Measurements from ENCODE around the gene PRKG2. TPM values are rescaled to one million over a fixed set of nuclear protein-coding genes. Genes with fewer than 3 reads are reported as not detected.

Gene PRKG2
- polyA plus RNA-seq, 1 donor from 2014 or later: 0.16 TPM

DNA sequence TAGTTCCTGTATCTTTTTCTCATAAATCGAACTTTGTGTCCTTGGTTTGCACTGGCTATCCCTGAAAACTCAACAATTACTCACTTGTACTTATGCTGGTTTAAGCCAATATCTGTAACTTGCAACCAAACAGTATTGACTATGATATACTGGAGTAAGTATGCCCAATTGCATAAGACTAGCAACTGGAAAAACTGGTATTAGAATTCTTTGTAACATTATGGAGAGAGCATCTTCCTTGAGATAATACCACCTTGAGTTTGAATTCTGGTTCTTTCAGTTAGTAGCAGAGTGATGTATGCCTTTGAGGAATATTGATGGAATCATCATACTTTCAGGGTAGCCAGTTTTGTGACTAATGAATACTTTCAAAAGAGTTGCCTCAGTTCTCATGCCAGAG, 156.4 kb downstream of the PRKG2 start:
- Histone ChIP-seq H3K79me2 (replicated peaks; ENCODE audit: insufficient read depth, low read length) (no peaks in the 10 kb centered on the region), H3K27me3 (ENCODE audit: insufficient read depth, low read depth, low read length) (no peaks in the 10 kb centered on the region), H3K4me3 (ENCODE audit: low read length) (no peak overlapping the region)

DNA sequence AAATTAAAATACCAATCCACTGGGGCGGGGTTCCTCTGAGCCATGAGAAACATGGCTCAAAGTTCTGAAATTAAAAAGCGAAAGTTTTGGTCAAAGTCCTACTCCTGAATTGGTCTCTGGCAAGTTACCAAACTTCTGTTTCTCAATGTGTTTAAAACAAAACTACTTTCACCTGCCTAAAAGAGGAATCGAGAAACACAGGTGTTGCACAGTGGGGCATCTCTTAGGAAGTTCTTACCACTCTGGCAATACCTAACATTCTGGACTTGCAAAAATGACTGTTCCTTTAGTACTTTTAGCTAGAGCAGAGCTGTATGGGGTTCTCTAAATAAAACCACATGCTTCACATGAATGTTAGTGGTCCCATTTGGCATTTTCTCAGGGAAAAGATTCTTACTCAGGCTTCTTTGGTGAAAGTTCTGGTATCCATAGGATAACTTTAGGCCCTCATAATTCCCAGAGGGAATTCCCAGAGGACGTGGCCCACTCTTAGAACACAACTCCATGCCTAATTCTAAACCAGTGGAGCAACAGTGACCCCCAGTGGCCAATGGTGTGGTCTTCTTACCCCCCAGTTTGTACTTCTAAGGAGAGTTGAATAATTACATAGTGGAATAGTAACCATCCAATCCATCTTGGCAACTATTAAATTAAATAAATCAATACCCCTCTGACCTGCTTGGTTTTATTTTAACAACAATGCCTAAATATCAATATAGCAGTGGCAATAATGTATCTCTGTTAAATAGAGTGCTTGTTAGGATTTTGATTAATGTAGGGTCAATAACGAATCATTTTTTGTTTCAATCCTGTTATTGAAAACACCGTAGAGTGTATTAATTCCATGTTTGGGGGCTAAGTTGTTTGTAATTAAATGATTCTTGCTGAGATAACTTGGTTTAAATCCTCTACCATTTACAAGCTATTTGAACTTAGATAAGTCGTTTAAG, 162.6 kb downstream of the PRKG2 start:
- no peak overlapping the region for H3K27ac ChIP-seq (ENCODE audit: low read length)
- no peak overlapping the region for H3K4me3 ChIP-seq (ENCODE audit: low read length)
- no peak overlapping the region for H3K9ac ChIP-seq (ENCODE audit: low read length)
- no peaks in the 10 kb centered on the region for H3K9me3 ChIP-seq (ENCODE audit: low read length)
- no peaks in the 10 kb centered on the region for H3F3A ChIP-seq (ENCODE audit: insufficient read depth, low read length, poor library complexity, severe bottlenecking)
- no peaks in the 10 kb centered on the region for H4K20me1 ChIP-seq (ENCODE audit: insufficient read depth)
- H3K79me2 ChIP-seq (replicated peaks; ENCODE audit: insufficient read depth, low read length): no peaks in the 10 kb centered on the region
- H2AFZ ChIP-seq (ENCODE audit: low read depth, low read length): no peak overlapping the region
- no peaks in the 10 kb centered on the region for H3K9me2 ChIP-seq (ENCODE audit: insufficient read depth, low read length)
- TF ChIP-seq EZH2 (IDR thresholded peaks at IDR 0.05; ENCODE audit: borderline replicate concordance, insufficient read depth, low read length, poor library complexity, severe bottlenecking): no peak
- no peak for TF ChIP-seq POLR2AphosphoS5 (IDR thresholded peaks at IDR 0.05)
- TF ChIP-seq SMC3 (conservative IDR thresholded peaks at IDR 0.05; ENCODE audit: poor library complexity): peak; percentile 76
- TF ChIP-seq RAD21 (conservative IDR thresholded peaks at IDR 0.05): peak; percentile 74
- TF ChIP-seq, protein P1, sequence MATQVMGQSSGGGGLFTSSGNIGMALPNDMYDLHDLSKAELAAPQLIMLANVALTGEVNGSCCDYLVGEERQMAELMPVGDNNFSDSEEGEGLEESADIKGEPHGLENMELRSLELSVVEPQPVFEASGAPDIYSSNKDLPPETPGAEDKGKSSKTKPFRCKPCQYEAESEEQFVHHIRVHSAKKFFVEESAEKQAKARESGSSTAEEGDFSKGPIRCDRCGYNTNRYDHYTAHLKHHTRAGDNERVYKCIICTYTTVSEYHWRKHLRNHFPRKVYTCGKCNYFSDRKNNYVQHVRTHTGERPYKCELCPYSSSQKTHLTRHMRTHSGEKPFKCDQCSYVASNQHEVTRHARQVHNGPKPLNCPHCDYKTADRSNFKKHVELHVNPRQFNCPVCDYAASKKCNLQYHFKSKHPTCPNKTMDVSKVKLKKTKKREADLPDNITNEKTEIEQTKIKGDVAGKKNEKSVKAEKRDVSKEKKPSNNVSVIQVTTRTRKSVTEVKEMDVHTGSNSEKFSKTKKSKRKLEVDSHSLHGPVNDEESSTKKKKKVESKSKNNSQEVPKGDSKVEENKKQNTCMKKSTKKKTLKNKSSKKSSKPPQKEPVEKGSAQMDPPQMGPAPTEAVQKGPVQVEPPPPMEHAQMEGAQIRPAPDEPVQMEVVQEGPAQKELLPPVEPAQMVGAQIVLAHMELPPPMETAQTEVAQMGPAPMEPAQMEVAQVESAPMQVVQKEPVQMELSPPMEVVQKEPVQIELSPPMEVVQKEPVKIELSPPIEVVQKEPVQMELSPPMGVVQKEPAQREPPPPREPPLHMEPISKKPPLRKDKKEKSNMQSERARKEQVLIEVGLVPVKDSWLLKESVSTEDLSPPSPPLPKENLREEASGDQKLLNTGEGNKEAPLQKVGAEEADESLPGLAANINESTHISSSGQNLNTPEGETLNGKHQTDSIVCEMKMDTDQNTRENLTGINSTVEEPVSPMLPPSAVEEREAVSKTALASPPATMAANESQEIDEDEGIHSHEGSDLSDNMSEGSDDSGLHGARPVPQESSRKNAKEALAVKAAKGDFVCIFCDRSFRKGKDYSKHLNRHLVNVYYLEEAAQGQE (IDR thresholded peaks at IDR 0.05; ENCODE audit: borderline replicate concordance): no peak
- TF ChIP-seq, protein P2, sequence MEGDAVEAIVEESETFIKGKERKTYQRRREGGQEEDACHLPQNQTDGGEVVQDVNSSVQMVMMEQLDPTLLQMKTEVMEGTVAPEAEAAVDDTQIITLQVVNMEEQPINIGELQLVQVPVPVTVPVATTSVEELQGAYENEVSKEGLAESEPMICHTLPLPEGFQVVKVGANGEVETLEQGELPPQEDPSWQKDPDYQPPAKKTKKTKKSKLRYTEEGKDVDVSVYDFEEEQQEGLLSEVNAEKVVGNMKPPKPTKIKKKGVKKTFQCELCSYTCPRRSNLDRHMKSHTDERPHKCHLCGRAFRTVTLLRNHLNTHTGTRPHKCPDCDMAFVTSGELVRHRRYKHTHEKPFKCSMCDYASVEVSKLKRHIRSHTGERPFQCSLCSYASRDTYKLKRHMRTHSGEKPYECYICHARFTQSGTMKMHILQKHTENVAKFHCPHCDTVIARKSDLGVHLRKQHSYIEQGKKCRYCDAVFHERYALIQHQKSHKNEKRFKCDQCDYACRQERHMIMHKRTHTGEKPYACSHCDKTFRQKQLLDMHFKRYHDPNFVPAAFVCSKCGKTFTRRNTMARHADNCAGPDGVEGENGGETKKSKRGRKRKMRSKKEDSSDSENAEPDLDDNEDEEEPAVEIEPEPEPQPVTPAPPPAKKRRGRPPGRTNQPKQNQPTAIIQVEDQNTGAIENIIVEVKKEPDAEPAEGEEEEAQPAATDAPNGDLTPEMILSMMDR (IDR thresholded peaks at IDR 0.05; ENCODE audit: poor library complexity, severe bottlenecking): peak; percentile 71
- H3K27me3 ChIP-seq (ENCODE audit: insufficient read depth, low read depth, low read length): no peaks in the 10 kb centered on the region
- no peaks in the 10 kb centered on the region for H3K36me3 ChIP-seq (ENCODE audit: insufficient read depth, low read length)
- no peak overlapping the region for H3K4me2 ChIP-seq (ENCODE audit: low read length)

More for the DNA sequence above, 156.4 kb downstream of the PRKG2 start:
- H3K27ac ChIP-seq (ENCODE audit: low read length): no peak overlapping the region
- H3K9me3 ChIP-seq (ENCODE audit: low read length): no peaks in the 10 kb centered on the region
- TF ChIP-seq, protein P1 (IDR thresholded peaks at IDR 0.05; ENCODE audit: borderline replicate concordance): no peak
- no peak overlapping the region for H3K4me2 ChIP-seq (ENCODE audit: low read length)
- no peak overlapping the region for H2AFZ ChIP-seq (ENCODE audit: low read depth, low read length)
- H3K9me2 ChIP-seq (ENCODE audit: insufficient read depth, low read length): no peaks in the 10 kb centered on the region
- H3K36me3 ChIP-seq (ENCODE audit: insufficient read depth, low read length): no peaks in the 10 kb centered on the region
- no peaks in the 10 kb centered on the region for H4K20me1 ChIP-seq (ENCODE audit: insufficient read depth)
- H3K9ac ChIP-seq (ENCODE audit: low read length): no peak overlapping the region
- H3F3A ChIP-seq (ENCODE audit: insufficient read depth, low read length, poor library complexity, severe bottlenecking): no peaks in the 10 kb centered on the region

All from neural cell (in vitro differentiated cells).